GM12875 (cell line): ENCODE data around the gene PFKL.

Experiments
- H3K4me3 ChIP-seq: one replicate; pipeline ENCODE4 v1.5.1; 2011; ENCODE audit warnings: low read depth, low read length, control low read depth
- TF ChIP-seq, protein P1 (sequence below): IDR thresholded peaks from 2 replicates; pipeline ENCODE4 v1.5.1; 2011; ENCODE audit warnings: low read depth, mild to moderate bottlenecking, control low read depth, inconsistent platforms, low read length, moderate library complexity, borderline replicate concordance; ENCODE audit not compliant: insufficient read depth

The PFKL gene

DNA sequence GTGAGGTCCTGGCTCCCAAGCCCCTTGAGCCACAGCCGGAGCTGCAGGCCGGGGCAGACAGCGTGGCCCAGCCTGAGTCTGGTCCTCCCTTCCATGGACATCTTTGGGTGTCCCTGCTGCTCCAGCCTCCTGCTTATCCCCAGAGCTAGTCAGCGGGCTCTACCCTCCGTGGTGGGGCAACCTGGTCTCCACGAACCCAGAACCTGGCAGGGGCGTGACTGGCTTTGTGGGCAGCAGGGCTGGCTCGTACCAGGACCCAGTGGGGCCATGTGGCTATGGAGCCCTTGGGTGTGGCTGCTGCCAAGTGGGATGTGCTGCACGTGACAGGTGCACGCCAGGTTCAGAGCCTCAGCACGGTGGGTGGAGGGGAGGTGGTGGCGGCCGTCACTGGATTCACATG, 21.0 kb downstream of the PFKL start:
- TF ChIP-seq, protein P1, sequence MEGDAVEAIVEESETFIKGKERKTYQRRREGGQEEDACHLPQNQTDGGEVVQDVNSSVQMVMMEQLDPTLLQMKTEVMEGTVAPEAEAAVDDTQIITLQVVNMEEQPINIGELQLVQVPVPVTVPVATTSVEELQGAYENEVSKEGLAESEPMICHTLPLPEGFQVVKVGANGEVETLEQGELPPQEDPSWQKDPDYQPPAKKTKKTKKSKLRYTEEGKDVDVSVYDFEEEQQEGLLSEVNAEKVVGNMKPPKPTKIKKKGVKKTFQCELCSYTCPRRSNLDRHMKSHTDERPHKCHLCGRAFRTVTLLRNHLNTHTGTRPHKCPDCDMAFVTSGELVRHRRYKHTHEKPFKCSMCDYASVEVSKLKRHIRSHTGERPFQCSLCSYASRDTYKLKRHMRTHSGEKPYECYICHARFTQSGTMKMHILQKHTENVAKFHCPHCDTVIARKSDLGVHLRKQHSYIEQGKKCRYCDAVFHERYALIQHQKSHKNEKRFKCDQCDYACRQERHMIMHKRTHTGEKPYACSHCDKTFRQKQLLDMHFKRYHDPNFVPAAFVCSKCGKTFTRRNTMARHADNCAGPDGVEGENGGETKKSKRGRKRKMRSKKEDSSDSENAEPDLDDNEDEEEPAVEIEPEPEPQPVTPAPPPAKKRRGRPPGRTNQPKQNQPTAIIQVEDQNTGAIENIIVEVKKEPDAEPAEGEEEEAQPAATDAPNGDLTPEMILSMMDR, result no peak
- no peak overlapping the region for H3K4me3 ChIP-seq

DNA sequence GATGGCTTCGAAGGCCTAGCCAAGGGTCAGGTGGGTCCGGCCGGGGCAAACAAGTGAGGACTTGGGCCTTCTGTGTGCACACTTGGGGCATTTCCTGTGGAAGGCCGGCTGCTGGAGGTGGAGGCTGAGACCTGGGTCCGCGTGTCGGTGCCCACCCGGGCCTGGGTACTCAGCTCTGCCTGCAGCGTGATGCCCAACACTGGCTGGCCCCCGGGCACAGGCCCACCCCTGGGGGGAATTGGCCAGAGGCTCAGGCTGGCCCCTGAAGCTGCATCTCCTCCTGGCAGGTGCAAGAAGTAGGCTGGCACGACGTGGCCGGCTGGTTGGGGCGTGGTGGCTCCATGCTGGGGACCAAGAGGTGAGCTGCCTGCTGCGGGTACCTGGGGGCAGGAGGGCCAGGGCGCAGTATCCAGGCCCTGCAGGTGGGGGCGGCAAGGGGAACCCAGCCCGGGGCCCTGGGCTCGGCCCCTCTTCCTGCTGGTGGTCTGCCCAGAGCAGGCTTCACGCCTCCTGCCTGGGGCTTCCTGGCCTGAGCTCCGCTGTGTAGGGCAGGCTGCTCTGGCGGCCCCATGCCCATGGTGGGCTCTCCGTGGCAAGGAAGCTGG, 22.1 kb downstream of the PFKL start:
- TF ChIP-seq, protein P1, result no peak
- no peak overlapping the region for H3K4me3 ChIP-seq

DNA sequence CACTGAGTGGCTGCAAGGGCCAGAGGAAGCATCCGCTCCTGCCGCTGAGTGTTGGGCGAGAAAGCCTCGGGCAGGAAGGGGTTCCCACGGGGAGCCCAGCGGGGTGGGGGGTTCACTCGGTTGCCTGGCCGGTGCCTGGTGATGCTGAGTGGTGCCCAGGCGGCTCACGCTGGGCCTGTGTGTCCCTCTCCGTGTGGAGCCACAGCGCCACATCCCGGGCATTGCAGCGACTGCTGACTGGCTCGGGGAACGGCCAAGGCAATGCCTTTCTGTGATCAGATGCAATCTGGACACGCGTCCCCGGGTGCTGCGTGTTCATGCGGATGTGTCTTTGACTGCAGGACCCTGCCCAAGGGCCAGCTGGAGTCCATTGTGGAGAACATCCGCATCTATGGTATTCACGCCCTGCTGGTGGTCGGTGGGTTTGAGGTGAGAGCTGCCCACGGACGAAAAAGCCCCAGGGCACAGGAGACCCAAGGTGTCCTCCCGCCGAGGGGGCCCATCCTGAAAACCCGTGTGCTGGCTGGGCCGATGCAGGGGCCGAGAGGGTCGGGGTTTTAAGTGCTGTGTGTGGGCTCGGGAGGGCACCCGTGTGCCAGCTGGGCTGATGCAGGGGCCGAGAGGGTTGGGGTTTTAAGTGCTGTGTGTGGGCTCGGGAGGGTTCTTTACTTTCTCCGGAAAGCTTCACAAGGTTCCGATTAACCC, 22.9 kb downstream of the PFKL start:
- TF ChIP-seq, protein P1, result no peak
- H3K4me3 ChIP-seq, result no peak overlapping the region

DNA sequence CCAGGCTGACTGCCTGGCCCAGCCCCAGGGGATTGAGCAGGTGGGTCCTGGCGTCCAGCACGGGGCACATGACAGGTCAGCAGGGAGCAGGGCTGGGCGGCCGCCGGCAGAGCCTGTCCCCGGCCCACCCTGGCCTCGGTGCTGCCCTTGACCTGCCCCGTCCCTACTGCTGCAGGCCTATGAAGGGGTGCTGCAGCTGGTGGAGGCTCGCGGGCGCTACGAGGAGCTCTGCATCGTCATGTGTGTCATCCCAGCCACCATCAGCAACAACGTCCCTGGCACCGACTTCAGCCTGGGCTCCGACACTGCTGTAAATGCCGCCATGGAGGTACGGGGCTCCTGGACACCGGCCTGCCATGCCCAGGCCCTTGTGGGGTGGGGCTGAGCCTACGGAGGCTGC, 23.7 kb downstream of the PFKL start:
- TF ChIP-seq, protein P1, result no peak

DNA sequence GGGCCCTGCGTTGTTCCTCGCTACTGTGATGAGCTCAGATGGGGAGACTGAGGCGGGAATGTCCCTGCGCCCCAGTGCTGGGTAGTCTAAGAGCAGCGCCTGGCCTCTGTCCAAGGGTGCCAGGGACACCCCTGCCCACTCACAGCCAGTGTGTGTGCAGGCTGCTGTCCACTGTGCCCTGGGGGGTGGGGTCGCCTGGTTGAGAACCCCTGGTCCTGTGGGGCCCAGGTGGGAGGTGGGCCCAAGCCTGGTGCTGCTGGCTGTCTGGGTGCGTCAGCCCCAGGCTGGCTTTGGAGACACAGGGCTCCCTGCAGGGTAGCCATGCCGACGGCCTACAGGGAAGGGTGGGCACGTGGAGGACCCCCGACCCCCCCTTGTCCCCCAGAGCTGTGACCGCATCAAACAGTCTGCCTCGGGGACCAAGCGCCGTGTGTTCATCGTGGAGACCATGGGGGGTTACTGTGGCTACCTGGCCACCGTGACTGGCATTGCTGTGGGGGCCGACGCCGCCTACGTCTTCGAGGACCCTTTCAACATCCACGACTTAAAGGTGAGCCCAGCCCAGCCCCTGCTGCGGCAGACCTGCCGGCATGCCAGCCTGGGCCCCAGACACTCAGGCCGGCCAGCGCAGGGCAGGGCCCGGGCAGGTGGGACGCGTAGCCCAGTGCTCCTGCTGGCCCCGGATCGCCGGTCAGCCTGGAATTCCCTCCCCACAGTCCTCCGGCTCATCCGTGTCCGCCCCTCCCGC, 24.4 kb downstream of the PFKL start:
- TF ChIP-seq, protein P1, result no peak
- H3K4me3 ChIP-seq, result no peak overlapping the region

More for the DNA sequence above, 23.7 kb downstream of the PFKL start:
- no peak overlapping the region for H3K4me3 ChIP-seq

DNA sequence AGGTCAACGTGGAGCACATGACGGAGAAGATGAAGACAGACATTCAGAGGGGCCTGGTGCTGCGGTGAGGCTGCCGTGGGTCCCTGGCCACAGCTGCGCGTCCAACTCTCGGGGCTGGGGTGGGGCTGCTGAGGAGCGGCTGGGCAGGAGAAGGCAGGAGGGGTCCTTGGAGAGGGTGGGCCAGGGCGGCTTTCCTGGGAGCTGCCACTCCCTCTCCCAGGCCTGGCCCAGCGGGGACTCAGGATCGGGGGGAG, 24.9 kb downstream of the PFKL start:
- no peak overlapping the region for H3K4me3 ChIP-seq
- TF ChIP-seq, protein P1, result no peak
